ENCODE results near the gene ACP3. TPM values are rescaled to one million over a fixed set of nuclear protein-coding genes. Genes with fewer than 3 reads are reported as not detected.

Gene ACP3
- total and polyA plus RNA-seq, 2 of the 4 experiments (the other 2 are of a cell fraction) = 0.36 to 0.54 TPM

DNA sequence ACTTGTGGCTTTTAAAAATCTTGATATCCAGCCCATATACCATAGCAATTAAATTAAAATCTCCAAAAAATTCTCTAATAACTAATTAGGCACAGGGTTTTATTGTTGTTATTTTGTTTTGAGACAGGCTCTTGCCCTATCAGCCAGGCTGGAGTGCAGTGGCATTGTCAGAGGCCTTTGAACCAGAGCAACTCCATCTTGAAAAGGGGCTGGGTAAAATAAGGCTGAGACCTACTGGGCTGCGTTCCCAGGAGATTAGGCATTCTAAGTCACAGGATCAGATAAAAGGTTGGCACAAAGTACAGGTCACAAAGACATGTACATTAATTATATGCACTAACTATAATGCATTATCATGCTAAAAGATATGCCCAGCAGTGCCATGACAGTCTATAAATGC, 31.2 kb upstream of the ACP3 start:
- Histone ChIP-seq H3K56ac (ENCODE audit: extremely low read depth, insufficient read depth, low read length) (no peak overlapping the region), H2AK9ac (replicated peaks; ENCODE audit: low read depth, low read length, poor library complexity) (no peak overlapping the region), H3K23ac (ENCODE audit: low read depth, low read length) (no peak overlapping the region), H3K4ac (ENCODE audit: low read depth, low read length) (no peak overlapping the region), H3K9me3 (ENCODE audit: control insufficient read depth, insufficient read depth, low read length) (peaks cover 4% of the 10 kb centered on the region; the same call in 1 of the 2 replicates), H2BK15ac (ENCODE audit: low read depth, low read length) (no peak overlapping the region), H4K5ac (ENCODE audit: low read depth, low read length) (no peak overlapping the region), H4K20me1 (ENCODE audit: insufficient read depth, low read length) (no peaks in the 10 kb centered on the region), H3K9ac (ENCODE audit: low read depth, low read length) (no peak overlapping the region), H3K18ac (ENCODE audit: low read depth, low read length) (no peak overlapping the region), H4K8ac (ENCODE audit: low read depth in 2 of 2, low read length in 2 of 2) (no peak overlapping the region), H2BK20ac (ENCODE audit: low read depth, low read length) (no peak overlapping the region), H3K4me1 (ENCODE audit: control insufficient read depth, insufficient read depth, low read length) (peaks cover 8% of the 10 kb centered on the region), H2AFZ (replicated peaks; ENCODE audit: low read length, poor library complexity) (no peak overlapping the region), H2BK120ac (ENCODE audit: low read depth, low read length) (no peak overlapping the region), H3K79me1 (ENCODE audit: low read depth in 1 of 2, low read length in 2 of 2) (no peaks in the 10 kb centered on the region), H3K4me2 (ENCODE audit: low read depth, low read length) (no peak overlapping the region), H3K14ac (replicated peaks; ENCODE audit: low read depth, low read length) (no peak overlapping the region), H3K27ac (ENCODE audit: insufficient read depth, low read length) (no peak overlapping the region), H3K36me3 (ENCODE audit: control insufficient read depth, insufficient read depth, low read length) (no peaks in the 10 kb centered on the region), H2BK5ac (ENCODE audit: low read depth, low read length, poor library complexity, severe bottlenecking) (no peak overlapping the region), H4K91ac (ENCODE audit: insufficient read depth, low read depth, low read length) (no peak overlapping the region), H3K27me3 (ENCODE audit: control insufficient read depth, insufficient read depth, low read length) (no peaks in the 10 kb centered on the region), H2AK5ac (ENCODE audit: low read depth, low read length) (no peak overlapping the region), H3K9me1 (ENCODE audit: insufficient read depth, low read length) (no peaks in the 10 kb centered on the region), H3K4me3 (ENCODE audit: insufficient read depth, low read depth, low read length) (no peak overlapping the region)
- ChIA-PET POLR2A (ENCODE audit: unreplicated experiment) (no interaction called here), CTCF (no interaction called here)
- intact Hi-C loops (cut with micrococcal nuclease) = no loop called here
- dilution Hi-C loops (cut with HindIII; ENCODE audit: low sequenced_read_pairs, unreplicated experiment) = no loop called here
- ATAC-seq (ENCODE audit: low read depth) = no peak
- DNase-seq = no peak
- TF ChIP-seq BHLHE40 (IDR thresholded peaks at IDR 0.05; ENCODE audit: low read depth, low read length) = no peak
- TF ChIP-seq SMC3 (IDR thresholded peaks at IDR 0.05; ENCODE audit: low read depth, low read length) = no peak
- TF ChIP-seq FOS (IDR thresholded peaks at IDR 0.05; ENCODE audit: low read depth, low read length) = no peak
- TF ChIP-seq, protein P1, sequence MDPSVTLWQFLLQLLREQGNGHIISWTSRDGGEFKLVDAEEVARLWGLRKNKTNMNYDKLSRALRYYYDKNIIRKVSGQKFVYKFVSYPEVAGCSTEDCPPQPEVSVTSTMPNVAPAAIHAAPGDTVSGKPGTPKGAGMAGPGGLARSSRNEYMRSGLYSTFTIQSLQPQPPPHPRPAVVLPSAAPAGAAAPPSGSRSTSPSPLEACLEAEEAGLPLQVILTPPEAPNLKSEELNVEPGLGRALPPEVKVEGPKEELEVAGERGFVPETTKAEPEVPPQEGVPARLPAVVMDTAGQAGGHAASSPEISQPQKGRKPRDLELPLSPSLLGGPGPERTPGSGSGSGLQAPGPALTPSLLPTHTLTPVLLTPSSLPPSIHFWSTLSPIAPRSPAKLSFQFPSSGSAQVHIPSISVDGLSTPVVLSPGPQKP (IDR thresholded peaks at IDR 0.05; ENCODE audit: borderline replicate concordance, low read depth, low read length) = no peak
- no peak for TF ChIP-seq RCOR1 (IDR thresholded peaks at IDR 0.05; ENCODE audit: insufficient replicate concordance, low read length)
- TF ChIP-seq, protein P2, sequence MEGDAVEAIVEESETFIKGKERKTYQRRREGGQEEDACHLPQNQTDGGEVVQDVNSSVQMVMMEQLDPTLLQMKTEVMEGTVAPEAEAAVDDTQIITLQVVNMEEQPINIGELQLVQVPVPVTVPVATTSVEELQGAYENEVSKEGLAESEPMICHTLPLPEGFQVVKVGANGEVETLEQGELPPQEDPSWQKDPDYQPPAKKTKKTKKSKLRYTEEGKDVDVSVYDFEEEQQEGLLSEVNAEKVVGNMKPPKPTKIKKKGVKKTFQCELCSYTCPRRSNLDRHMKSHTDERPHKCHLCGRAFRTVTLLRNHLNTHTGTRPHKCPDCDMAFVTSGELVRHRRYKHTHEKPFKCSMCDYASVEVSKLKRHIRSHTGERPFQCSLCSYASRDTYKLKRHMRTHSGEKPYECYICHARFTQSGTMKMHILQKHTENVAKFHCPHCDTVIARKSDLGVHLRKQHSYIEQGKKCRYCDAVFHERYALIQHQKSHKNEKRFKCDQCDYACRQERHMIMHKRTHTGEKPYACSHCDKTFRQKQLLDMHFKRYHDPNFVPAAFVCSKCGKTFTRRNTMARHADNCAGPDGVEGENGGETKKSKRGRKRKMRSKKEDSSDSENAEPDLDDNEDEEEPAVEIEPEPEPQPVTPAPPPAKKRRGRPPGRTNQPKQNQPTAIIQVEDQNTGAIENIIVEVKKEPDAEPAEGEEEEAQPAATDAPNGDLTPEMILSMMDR (conservative IDR thresholded peaks at IDR 0.05; ENCODE audit: low read depth, low read length) = no peak
- TF ChIP-seq MAFK (IDR thresholded peaks at IDR 0.05; ENCODE audit: low read depth, low read length) = no peak
- no peak for TF ChIP-seq CHD1 (IDR thresholded peaks at IDR 0.05; ENCODE audit: low read depth, low read length)
- no peak for TF ChIP-seq RAD21 (IDR thresholded peaks at IDR 0.05; ENCODE audit: low read length)
- no peak for TF ChIP-seq MAZ (IDR thresholded peaks at IDR 0.05; ENCODE audit: borderline replicate concordance, low read depth, low read length)
- no peak for TF ChIP-seq NFE2L2 (IDR thresholded peaks at IDR 0.05; ENCODE audit: low read depth, low read length)
- no peak for TF ChIP-seq POLR2A (IDR thresholded peaks at IDR 0.05; ENCODE audit: low read depth, low read length)
- TF ChIP-seq CEBPB (IDR thresholded peaks at IDR 0.05; ENCODE audit: low read depth, low read length) = no peak
- no peak for TF ChIP-seq MXI1 (IDR thresholded peaks at IDR 0.05; ENCODE audit: borderline replicate concordance, low read depth, low read length)
- TF ChIP-seq, protein P3, sequence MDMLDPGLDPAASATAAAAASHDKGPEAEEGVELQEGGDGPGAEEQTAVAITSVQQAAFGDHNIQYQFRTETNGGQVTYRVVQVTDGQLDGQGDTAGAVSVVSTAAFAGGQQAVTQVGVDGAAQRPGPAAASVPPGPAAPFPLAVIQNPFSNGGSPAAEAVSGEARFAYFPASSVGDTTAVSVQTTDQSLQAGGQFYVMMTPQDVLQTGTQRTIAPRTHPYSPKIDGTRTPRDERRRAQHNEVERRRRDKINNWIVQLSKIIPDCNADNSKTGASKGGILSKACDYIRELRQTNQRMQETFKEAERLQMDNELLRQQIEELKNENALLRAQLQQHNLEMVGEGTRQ (IDR thresholded peaks at IDR 0.05; ENCODE audit: low read depth, low read length) = no peak
- TF ChIP-seq RFX5 (IDR thresholded peaks at IDR 0.05; ENCODE audit: low read depth, low read length) = no peak
- in situ Hi-C loops (cut with MboI; ENCODE audit: low sequenced_read_pairs) = no loop called here
- WGBS, 2 experiments (ENCODE audit: extremely low coverage in 2 of 2, insufficient read length in 1 of 2) = no CpG with 5 or more reads among the region's 1 CpG
- BruUV-seq (replicated peaks) = no TSS peak
